ENCODE data around the gene TESK2.
A peak's percentile ranks its signal among the peaks of the same experiment; 100 is the strongest.

Gene TESK2

GRCh38 chr1:45334308-45335245, 156.4 kb downstream of the TESK2 start:
- DNase-seq: no peak

- no peak for DNase-seq
Measured at GRCh38 chr1:45332346-45332720, 158.6 kb downstream of the TESK2 start.

GRCh38 chr1:45331436-45332345, 159.3 kb downstream of the TESK2 start:
- no peak for DNase-seq

GRCh38 chr1:45329445-45329844, 161.5 kb downstream of the TESK2 start:
- DNase-seq: no peak

DNA sequence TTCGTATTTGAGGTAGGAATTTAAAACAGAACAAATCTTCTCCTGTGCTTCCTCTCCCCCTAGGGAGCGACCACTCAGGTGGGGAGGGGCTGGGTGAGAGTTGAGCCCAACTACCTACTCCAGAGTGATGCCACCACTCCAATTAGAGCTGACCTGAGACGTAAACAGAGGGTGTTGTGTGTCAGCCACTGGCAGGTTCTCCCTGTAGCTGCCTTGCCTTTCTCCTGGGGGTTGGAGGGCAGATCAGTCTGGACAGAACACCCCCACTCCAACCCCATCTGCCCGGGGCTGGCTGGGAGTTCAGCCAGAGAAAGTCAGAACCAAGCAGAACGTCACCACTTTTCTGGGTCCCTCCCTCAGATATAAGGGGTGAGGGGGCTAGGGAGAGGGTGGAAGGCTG, 162.3 kb downstream of the TESK2 start:
- DNase-seq: no peak

GRCh38 chr1:45327644-45328515, 163.1 kb downstream of the TESK2 start:
- no peak for DNase-seq

DNA sequence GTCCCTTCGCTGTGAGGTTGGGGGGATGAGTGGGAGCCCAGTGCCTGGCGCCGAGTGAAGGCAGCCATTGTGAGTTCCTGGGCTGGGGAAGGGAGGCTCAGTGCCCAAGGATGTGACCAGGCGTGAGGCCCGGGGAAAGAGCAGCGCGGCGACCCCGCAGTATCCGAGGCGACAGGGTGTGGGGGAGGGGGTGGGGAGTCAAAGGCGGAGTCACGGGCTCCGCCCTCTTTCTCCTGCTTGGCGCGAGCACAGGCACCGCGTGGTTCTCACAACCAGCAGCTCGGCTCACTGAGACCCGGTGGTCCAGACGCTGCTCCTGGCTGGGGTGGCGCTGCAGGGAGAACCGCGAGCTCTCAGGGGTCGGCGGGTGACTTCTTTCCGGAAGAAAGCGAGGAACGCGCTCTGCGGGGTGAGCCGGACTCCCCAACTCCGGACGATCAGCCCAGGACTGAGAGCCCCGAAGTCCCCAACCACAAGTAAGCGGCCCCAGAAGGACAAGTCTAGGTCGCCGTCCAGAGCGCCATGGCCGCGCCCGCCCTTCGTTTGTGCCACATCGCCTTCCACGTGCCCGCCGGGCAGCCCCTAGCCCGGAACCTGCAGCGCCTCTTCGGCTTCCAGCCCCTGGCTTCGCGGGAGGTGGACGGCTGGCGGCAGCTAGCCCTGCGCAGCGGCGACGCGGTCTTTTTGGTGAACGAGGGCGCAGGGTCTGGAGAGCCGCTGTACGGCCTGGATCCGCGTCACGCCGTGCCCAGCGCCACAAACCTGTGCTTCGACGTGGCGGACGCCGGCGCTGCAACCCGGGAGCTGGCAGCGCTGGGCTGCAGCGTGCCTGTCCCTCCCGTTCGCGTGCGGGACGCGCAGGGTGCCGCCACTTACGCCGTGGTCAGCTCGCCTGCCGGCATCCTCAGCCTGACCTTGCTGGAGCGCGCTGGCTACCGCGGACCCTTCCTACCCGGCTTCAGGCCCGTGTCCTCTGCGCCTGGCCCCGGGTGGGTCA, 164.0 kb downstream of the TESK2 start, which contains the start of gene HPDL:
Gene HPDL (plus strand): TSS at position 269 of the 997 bp plus-strand sequence. CDS start 254 bp downstream, at position 523.
- peak; percentile 74 for DNase-seq

GRCh38 chr1:45325851-45326506, 165.0 kb downstream of the TESK2 start:
- DNase-seq: peak; percentile 16

DNA sequence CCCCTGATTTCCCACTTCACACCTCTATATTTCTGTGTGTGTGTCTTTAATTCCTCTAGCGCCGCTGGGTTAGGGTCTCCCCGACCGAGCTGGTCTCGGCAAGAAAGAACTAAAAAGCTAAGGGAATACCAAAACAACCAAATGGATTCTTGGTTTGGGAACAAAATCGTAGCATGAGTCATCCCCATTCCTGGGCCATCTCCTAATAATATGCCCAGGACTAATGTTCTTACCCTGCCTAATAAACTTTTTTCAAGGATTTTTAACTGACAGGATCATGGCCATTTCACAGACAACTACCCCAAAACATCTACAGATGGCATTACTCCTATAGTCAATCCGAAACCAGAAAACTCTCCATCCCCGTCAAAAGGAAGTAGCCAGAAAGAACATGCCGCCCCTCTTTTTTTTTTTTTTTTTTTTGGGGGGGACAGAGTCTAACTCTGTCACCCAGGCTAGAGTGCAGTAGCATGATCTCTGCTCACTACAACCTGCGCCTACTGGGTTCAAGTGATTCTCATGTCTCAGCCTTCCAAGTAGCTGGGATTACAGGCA, 168.4 kb downstream of the TESK2 start:
- no peak for DNase-seq

DNA sequence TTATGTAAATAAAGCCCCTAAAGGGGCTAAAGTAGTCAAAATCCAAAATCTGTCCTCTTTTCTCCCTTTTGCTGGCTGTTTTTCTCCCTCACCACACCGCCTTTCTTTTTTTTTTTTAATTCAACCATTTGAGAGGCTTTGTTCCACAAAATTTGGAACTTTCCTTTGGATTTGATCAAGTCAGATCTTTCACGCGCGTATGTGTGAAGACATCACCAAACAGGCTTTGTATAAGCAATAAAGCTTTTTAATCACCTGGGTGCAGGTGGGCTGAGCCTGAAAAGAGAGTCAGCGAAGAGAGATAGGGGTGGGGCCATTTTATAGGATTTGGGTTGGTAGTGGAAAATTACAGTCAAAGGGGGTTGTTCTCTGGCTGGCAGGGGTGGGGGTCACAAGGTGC, 169.5 kb downstream of the TESK2 start:
- DNase-seq: no peak

DNA sequence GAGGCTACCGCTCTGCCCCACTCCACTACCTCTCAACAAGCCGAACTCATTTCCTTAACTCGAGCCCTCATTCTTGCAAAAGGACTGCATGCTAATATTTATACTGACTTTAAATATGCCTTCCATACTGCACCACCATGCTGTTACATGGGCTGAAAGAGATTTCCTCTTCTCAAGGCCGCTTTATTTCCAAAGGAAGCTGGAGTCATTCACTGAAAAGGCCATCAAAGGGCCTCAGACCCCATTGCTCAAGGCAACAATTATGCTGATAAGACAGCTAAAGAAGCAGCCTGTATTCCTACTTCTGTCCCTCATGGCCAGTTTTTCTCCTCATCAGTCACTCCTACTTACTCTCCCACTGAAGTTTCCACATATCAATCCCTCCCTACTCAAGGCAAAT, 171.2 kb downstream of the TESK2 start:
- no peak for DNase-seq

- no peak for DNase-seq
Measured at GRCh38 chr1:45317166-45317565, 173.8 kb downstream of the TESK2 start.

- DNase-seq: no peak
Measured at GRCh38 chr1:45314266-45314665, 176.7 kb downstream of the TESK2 start.

GRCh38 chr1:45306905-45307304, 184.1 kb downstream of the TESK2 start:
- no peak for DNase-seq

DNA sequence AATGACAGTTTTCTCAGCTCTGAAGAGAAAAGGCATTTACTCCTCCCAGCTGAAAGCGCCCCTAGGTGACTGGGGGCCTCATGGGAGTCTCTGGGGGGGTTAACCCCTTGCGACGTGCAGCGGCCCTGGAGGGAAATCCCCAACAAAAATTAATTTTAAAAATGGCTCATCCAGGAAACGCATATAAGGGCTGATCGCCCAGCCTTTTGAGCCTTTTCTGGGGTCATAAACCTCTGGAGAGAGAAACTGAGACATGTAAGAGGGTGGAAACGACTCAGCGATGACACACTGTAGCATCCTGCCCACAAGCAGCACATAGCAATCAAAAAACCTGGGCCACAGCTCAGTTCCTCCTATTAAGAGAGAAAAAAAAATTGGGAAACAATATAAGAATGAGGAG, 184.6 kb downstream of the TESK2 start:
- no peak for DNase-seq

DNA sequence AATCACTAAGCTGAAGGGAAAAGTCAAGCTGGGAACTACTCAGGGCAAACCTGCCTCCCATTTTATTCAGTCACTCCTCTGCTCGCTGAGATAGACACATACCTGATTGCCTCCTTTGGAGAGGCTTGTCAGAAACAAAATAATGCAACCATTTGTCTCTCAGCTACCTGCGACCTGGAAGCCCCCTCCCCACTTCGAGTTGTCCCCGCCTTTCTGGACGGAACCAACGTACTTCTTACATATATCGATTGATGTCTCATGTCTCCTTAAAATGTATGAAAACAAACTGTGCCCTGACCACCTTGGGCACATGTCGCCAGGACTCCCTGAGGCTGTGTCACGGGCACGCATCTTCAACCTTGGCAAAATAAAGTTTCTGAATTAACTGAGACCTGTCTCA, 185.7 kb downstream of the TESK2 start:
- no peak for DNase-seq

- peak; percentile 60 for DNase-seq
Measured at GRCh38 chr1:45304311-45305081, 186.5 kb downstream of the TESK2 start.

DNA sequence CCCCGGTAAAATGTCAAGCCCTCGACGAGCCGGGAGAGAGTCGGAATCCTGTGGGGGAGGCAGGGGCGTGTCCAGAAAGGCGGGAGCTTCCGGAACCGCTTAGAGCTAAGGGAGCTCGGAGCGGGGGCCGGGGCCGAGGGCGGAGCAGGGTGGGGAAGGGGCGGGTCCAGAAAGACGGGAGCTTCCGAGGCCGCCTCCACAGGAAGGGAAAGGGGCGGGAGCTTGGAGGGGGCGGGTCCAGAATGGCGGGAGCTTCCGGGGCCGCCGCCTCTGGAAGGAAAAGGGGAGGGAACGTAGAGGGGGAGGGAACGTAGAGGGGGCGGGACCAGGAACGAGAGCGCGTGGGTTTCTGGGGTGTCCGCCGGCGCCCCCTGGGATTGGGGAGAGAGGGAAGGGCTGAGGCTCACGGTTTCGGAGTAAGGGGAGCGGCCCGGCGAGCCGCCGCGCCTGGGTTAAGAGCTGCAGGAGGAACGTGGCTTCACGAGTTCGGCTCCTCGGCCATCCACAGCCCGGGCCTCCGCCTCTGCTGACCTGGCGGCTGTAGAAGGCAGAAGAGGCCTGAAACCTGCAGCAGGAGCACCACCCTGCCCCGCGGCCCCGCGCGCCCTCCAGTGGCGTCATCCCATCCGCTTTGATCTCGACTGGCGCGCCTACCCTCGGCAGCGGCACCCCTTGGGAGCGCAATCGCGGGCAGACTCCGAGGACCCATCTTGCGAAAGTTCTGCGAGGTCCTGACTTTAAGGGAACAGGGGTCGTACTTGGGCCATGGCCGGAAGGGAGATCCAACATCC, 187.2 kb downstream of the TESK2 start:
- DNase-seq: peak; percentile 94

All from NCI-H1105 treated with DMSO at 0.1 percent for 48 hours (cell line).